ENCODE results near the gene AKR1C1.
"Not testable (repeated sequence)": the region's sequence is repeated elsewhere in the genome, so short reads cannot be mapped to it uniquely, and the experiment has no call there.

AKR1C1 gene

GRCh38 chr10:4974400-4974799, 11.2 kb downstream of the AKR1C1 start:
- not testable (repeated sequence) for H3K79me2 ChIP-seq (ENCODE audit: insufficient read depth, low read length); DNase-seq; H3K27ac ChIP-seq (ENCODE audit: low read length); H3K27me3 ChIP-seq (ENCODE audit: insufficient read depth, low read length, poor library complexity); H3K9me3 ChIP-seq (ENCODE audit: insufficient read depth, low read length, severe bottlenecking); H3K9ac ChIP-seq (ENCODE audit: low read depth, low read length); ATAC-seq (ENCODE audit: insufficient read depth, low read depth); H3K4me2 ChIP-seq (ENCODE audit: insufficient read depth, low read length); H2AFZ ChIP-seq (ENCODE audit: low read depth, low read length); H3K36me3 ChIP-seq (ENCODE audit: insufficient read depth, low read length); H3K4me1 ChIP-seq (ENCODE audit: insufficient read depth, low read length); H3K4me3 ChIP-seq (ENCODE audit: low read depth in 1 of 2, low read length in 2 of 2); H4K20me1 ChIP-seq (ENCODE audit: insufficient read depth, low read length)

DNA sequence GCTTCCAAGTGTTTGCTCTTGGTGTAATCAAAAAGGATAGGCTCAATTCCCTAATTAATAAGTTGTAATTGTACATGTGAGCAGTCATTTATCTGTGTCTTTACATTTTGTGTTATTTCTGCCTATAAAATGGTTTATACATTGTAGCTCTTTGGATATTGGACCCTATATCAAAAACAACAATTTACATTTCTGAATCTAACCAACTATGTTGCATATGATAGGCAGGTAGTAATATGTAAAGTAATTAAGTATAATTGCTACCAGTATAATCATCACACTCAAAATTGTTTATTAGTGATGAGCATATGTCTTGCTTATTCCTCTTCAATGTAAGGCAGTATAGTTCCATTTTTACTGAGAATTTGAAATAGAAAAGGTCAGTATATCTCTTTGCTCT, 13.8 kb downstream of the AKR1C1 start:
- H3K4me2 ChIP-seq (ENCODE audit: insufficient read depth, low read length): no peak overlapping the region
- no peak for ATAC-seq (ENCODE audit: insufficient read depth, low read depth)
- no peak overlapping the region for H3K9ac ChIP-seq (ENCODE audit: low read depth, low read length)
- no peaks in the 10 kb centered on the region for H3K27me3 ChIP-seq (ENCODE audit: insufficient read depth, low read length, poor library complexity)
- H3K79me2 ChIP-seq (ENCODE audit: insufficient read depth, low read length): no peaks in the 10 kb centered on the region
- no peaks in the 10 kb centered on the region for H4K20me1 ChIP-seq (ENCODE audit: insufficient read depth, low read length)
- no peak overlapping the region for H3K27ac ChIP-seq (ENCODE audit: low read length)
- H3K36me3 ChIP-seq (ENCODE audit: insufficient read depth, low read length): no peaks in the 10 kb centered on the region
- no peak for TF ChIP-seq EZH2 (IDR thresholded peaks at IDR 0.05; ENCODE audit: borderline replicate concordance, low read depth, low read length, severe bottlenecking)
- TF ChIP-seq CTCF (IDR thresholded peaks at IDR 0.05; ENCODE audit: borderline replicate concordance, extremely low read depth, low read length, poor library complexity, severe bottlenecking): no peak
- DNase-seq: no peak
- no peak overlapping the region for H2AFZ ChIP-seq (ENCODE audit: low read depth, low read length)
- H3K4me3 ChIP-seq (ENCODE audit: low read depth in 1 of 2, low read length in 2 of 2): no peak overlapping the region
- no peaks in the 10 kb centered on the region for H3K9me3 ChIP-seq (ENCODE audit: insufficient read depth, low read length, severe bottlenecking)
- no peaks in the 10 kb centered on the region for H3K4me1 ChIP-seq (ENCODE audit: insufficient read depth, low read length)

GRCh38 chr10:4978870-4979269, 15.7 kb downstream of the AKR1C1 start:
- Histone ChIP-seq H3K27me3 (ENCODE audit: insufficient read depth, low read length, poor library complexity) (no peaks in the 10 kb centered on the region), H4K20me1 (ENCODE audit: insufficient read depth, low read length) (no peaks in the 10 kb centered on the region), H3K4me1 (ENCODE audit: insufficient read depth, low read length) (no peaks in the 10 kb centered on the region), H3K4me2 (ENCODE audit: insufficient read depth, low read length) (no peak overlapping the region), H2AFZ (ENCODE audit: low read depth, low read length) (no peak overlapping the region), H3K4me3 (ENCODE audit: low read depth in 1 of 2, low read length in 2 of 2) (no peak overlapping the region), H3K9ac (ENCODE audit: low read depth, low read length) (no peak overlapping the region), H3K36me3 (ENCODE audit: insufficient read depth, low read length) (no peaks in the 10 kb centered on the region), H3K9me3 (ENCODE audit: insufficient read depth, low read length, severe bottlenecking) (no peaks in the 10 kb centered on the region), H3K27ac (ENCODE audit: low read length) (no peak overlapping the region), H3K79me2 (ENCODE audit: insufficient read depth, low read length) (no peaks in the 10 kb centered on the region)
- DNase-seq (no peak), ATAC-seq (ENCODE audit: insufficient read depth, low read depth) (no peak)
- TF ChIP-seq CTCF (IDR thresholded peaks at IDR 0.05; ENCODE audit: borderline replicate concordance, extremely low read depth, low read length, poor library complexity, severe bottlenecking): no peak
- TF ChIP-seq EZH2 (IDR thresholded peaks at IDR 0.05; ENCODE audit: borderline replicate concordance, low read depth, low read length, severe bottlenecking): no peak

DNA sequence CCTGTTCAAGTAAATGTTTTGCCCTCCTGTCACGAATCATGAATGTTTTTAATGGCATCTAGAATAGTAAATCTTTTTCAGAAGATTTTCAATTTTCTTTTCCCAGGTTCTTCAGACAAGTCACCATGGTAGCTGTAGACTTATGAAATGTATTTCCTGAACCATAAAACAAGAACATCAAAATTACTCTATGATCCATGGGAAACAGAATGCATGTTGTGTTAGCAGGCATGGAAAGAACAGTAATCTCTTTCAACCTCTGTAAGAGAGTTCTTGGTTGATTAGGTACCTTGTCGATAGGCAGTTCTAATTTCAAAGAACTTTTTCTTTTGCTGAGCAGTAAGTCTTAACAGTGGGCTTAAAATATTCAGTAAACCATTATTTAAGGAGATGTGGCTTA, 17.6 kb downstream of the AKR1C1 start:
- Histone ChIP-seq H4K20me1 (ENCODE audit: insufficient read depth, low read length) (no peaks in the 10 kb centered on the region), H3K9ac (ENCODE audit: low read depth, low read length) (no peak overlapping the region), H3K9me3 (ENCODE audit: insufficient read depth, low read length, severe bottlenecking) (no peaks in the 10 kb centered on the region), H3K36me3 (ENCODE audit: insufficient read depth, low read length) (no peaks in the 10 kb centered on the region), H3K27me3 (ENCODE audit: insufficient read depth, low read length, poor library complexity) (no peaks in the 10 kb centered on the region), H3K79me2 (ENCODE audit: insufficient read depth, low read length) (no peaks in the 10 kb centered on the region), H3K4me2 (ENCODE audit: insufficient read depth, low read length) (no peak overlapping the region), H2AFZ (ENCODE audit: low read depth, low read length) (no peak overlapping the region), H3K27ac (ENCODE audit: low read length) (no peak overlapping the region), H3K4me3 (ENCODE audit: low read depth in 1 of 2, low read length in 2 of 2) (no peak overlapping the region), H3K4me1 (ENCODE audit: insufficient read depth, low read length) (no peaks in the 10 kb centered on the region)
- no peak for DNase-seq
- no peak for TF ChIP-seq EZH2 (IDR thresholded peaks at IDR 0.05; ENCODE audit: borderline replicate concordance, low read depth, low read length, severe bottlenecking)
- no peak for TF ChIP-seq CTCF (IDR thresholded peaks at IDR 0.05; ENCODE audit: borderline replicate concordance, extremely low read depth, low read length, poor library complexity, severe bottlenecking)
- no peak for ATAC-seq (ENCODE audit: insufficient read depth, low read depth)

All from DND-41 (cell line).